DND-41 (cell line): ENCODE results near the gene GHITM.
A peak's percentile ranks its signal among the peaks of the same experiment; 100 is the strongest.

Source experiments
- ATAC-seq: fragments of 200-7000 bp; cut with Tn5 transposase; 3 replicates; pipeline ENCODE4 v1.9.1; 2021; ENCODE audit warnings: low read depth; ENCODE audit not compliant: insufficient read depth
- DNase-seq: peaks from one replicate; pipeline ENCODE4 v3.0.0-alpha.2; 2020
- H2AFZ ChIP-seq: 2 replicates; pipeline ENCODE4 v1.6.0; 2012; ENCODE audit warnings: low read depth, low read length
- H3K27ac ChIP-seq: 2 replicates; pipeline ENCODE4 v1.5.1; 2012; ENCODE audit warnings: low read length, inconsistent platforms
- H3K27me3 ChIP-seq: fragments of 200-600 bp; sonication (generic); 2 replicates; pipeline ENCODE4 v1.6.0; 2012; ENCODE audit warnings: low read length, mild to moderate bottlenecking, inconsistent platforms; ENCODE audit not compliant: insufficient read depth, poor library complexity
- H3K36me3 ChIP-seq: 2 replicates; pipeline ENCODE4 v1.5.1; 2012; ENCODE audit warnings: low read length, inconsistent platforms; ENCODE audit not compliant: insufficient read depth
- H3K4me1 ChIP-seq: 2 replicates; pipeline ENCODE4 v1.5.1; 2012; ENCODE audit warnings: mild to moderate bottlenecking, low read length; ENCODE audit not compliant: insufficient read depth
- H3K4me2 ChIP-seq: 2 replicates; pipeline ENCODE4 v1.6.0; 2012; ENCODE audit warnings: mild to moderate bottlenecking, moderate library complexity, low read length, inconsistent platforms; ENCODE audit not compliant: insufficient read depth
- H3K4me3 ChIP-seq, 2 experiments: fragments of 200-600 bp in 1 of 2; shearing (Covaris generic) in 1 of 2; 2 replicates each; pipeline ENCODE4 v1.5.1; 2012 to 2016; ENCODE audit warnings: inconsistent platforms in 2 of 2, low read length in 2 of 2, mild to moderate bottlenecking in 2 of 2, low read depth in 1 of 2, moderate library complexity in 1 of 2
- H3K79me2 ChIP-seq: 2 replicates; pipeline ENCODE4 v1.6.0; 2012; ENCODE audit warnings: low read length, inconsistent platforms; ENCODE audit not compliant: insufficient read depth
- H3K9ac ChIP-seq: 2 replicates; pipeline ENCODE4 v1.6.0; 2012; ENCODE audit warnings: low read depth, mild to moderate bottlenecking, inconsistent platforms, low read length, moderate library complexity
- H3K9me3 ChIP-seq: 2 replicates; pipeline ENCODE4 v1.5.1; 2012; ENCODE audit warnings: low read length, moderate library complexity, mild to moderate bottlenecking, inconsistent platforms; ENCODE audit not compliant: insufficient read depth, severe bottlenecking
- H4K20me1 ChIP-seq: 2 replicates; pipeline ENCODE4 v1.6.0; 2012; ENCODE audit warnings: low read length; ENCODE audit not compliant: insufficient read depth
- CTCF ChIP-seq: IDR thresholded peaks from 2 replicates; pipeline ENCODE4 v1.5.1; 2012; ENCODE audit warnings: borderline replicate concordance, low read length, moderate library complexity, mild to moderate bottlenecking; ENCODE audit not compliant: poor library complexity, severe bottlenecking; ENCODE audit errors: extremely low read depth
- EZH2 ChIP-seq: IDR thresholded peaks from 3 replicates; pipeline ENCODE4 v1.6.1; 2012; ENCODE audit warnings: borderline replicate concordance, low read depth, mild to moderate bottlenecking, moderate library complexity, low read length, inconsistent platforms; ENCODE audit not compliant: severe bottlenecking

GHITM gene

DNA sequence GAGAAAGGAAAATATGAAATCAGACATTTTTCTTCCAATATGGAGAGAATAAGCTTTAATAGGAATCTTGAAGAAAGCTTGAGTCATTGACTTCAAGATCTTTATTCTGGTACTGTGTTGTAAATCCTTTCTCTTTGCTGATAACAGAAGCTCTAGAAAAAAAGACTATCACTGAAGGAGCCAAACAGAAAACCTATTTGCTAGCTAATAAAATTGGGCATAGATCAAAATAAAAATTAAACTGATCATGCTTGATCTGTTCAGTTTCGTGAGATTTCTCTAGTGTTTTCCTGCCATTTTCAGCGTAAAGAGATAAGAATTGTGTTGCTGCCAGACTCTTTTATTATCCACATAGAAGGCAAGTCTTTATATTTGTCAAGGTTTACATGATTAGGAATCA, 1.5 kb upstream of the GHITM start:
- Histone ChIP-seq H3K79me2 (peaks cover 28% of the 10 kb centered on the region), H3K27ac (no peak overlapping the region), H3K4me3 (no peak overlapping the region), H3K4me2 (no peak overlapping the region), H2AFZ (peak overlapping the region; percentile 98), H3K9me3 (no peaks in the 10 kb centered on the region), H3K9ac (no peak overlapping the region), H3K4me1 (peaks cover 25% of the 10 kb centered on the region), H4K20me1 (no peaks in the 10 kb centered on the region; the same call in 1 of the 2 replicates), H3K36me3 (peaks cover 17% of the 10 kb centered on the region), H3K27me3 (no peaks in the 10 kb centered on the region)
- TF ChIP-seq CTCF (no peak), EZH2 (no peak)
- DNase-seq, result no peak
- no peak for ATAC-seq

DNA sequence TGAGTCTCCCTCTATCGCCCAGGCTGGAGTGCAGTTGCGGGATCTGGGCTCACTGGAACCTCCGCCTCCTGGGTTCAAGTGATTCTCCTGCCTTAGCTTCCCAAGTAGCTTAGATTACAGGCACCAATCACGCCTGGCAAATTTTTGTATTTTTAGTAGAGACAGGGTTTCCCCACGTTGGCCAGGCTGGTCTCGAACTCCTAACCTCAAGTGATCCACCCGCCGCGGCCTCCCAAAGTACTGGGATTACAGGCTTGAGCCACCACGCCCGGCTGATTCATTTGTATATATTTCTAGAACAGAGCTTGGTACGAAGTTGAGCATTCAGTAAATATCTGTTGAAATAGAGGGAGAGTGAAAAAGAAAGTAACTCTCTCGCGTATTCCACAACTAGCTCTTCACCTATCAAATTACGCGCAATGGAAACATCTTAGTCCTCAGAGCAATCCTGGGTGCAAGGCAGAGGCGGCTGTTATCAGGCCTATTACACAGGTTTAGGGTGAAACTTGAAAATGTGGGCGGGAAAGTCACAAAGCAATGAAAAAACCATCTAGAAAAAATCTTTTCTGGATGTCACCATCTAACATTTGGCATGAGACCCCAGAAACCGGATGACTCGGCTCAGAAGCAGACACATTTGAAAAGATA, 707 bp upstream of the GHITM start:
- peak overlapping the region; percentile 83 for H3K4me2 ChIP-seq
- H3K9me3 ChIP-seq, result no peaks in the 10 kb centered on the region
- peak; percentile 27 for DNase-seq
- no peaks in the 10 kb centered on the region for H3K27me3 ChIP-seq
- H3K4me3 ChIP-seq, result peak overlapping the region; percentile 75 to 100; a peak in 3 of 4 replicates
- H3K79me2 ChIP-seq, result peaks cover 28% of the 10 kb centered on the region
- TF ChIP-seq EZH2 (no peak), CTCF (no peak)
- peaks cover 25% of the 10 kb centered on the region for H3K36me3 ChIP-seq
- peaks cover 25% of the 10 kb centered on the region for H3K4me1 ChIP-seq
- no peak for ATAC-seq
- H3K9ac ChIP-seq, result peak overlapping the region; percentile 96
- no peaks in the 10 kb centered on the region; the same call in 1 of the 2 replicates for H4K20me1 ChIP-seq
- peak overlapping the region; percentile 84 for H3K27ac ChIP-seq
- peak overlapping the region; percentile 98 for H2AFZ ChIP-seq

GRCh38 chr10:84140036-84140379, 699 bp downstream of the GHITM start:
- Histone ChIP-seq H2AFZ (peak overlapping the region; percentile 96), H3K9ac (peak overlapping the region; percentile 96), H3K4me1 (peaks cover 25% of the 10 kb centered on the region), H3K9me3 (no peaks in the 10 kb centered on the region), H3K79me2 (peaks cover 28% of the 10 kb centered on the region), H3K4me3 (peak overlapping the region; percentile 75 to 100), H3K36me3 (peaks cover 39% of the 10 kb centered on the region), H3K4me2 (peak overlapping the region; percentile 91), H3K27me3 (no peaks in the 10 kb centered on the region), H4K20me1 (no peaks in the 10 kb centered on the region; the same call in 1 of the 2 replicates), H3K27ac (peak overlapping the region; percentile 94)
- TF ChIP-seq CTCF, result no peak
- TF ChIP-seq EZH2, result no peak
- no peak for ATAC-seq
- peak; percentile 8 for DNase-seq

DNA sequence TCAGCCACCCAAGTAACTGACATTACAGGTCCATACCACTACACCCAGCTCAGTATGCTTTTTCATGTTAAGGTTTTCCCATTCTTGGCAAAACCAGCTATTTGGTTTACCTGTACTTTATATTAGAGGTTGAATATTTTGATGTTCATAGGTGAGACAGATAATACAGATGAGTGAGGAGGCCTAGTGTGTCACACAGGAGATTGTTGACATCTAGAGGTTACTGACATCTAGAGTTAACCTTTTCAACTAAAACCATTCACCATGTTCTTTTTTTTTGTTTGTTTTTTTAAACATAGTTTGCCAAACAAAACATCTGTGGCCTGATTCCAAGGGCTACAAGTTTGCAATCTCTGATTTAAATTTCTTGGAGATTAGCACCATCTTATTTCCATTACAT, 8.0 kb downstream of the GHITM start:
- TF ChIP-seq CTCF (no peak), EZH2 (no peak)
- Histone ChIP-seq H4K20me1 (no peaks in the 10 kb centered on the region; the same call in 1 of the 2 replicates), H3K27ac (no peak overlapping the region), H2AFZ (no peak overlapping the region), H3K9ac (no peak overlapping the region), H3K4me3 (no peak overlapping the region), H3K27me3 (no peaks in the 10 kb centered on the region), H3K4me1 (no peaks in the 10 kb centered on the region), H3K9me3 (no peaks in the 10 kb centered on the region), H3K36me3 (peaks cover 93% of the 10 kb centered on the region), H3K4me2 (no peak overlapping the region), H3K79me2 (no peaks in the 10 kb centered on the region)
- ATAC-seq, result no peak
- DNase-seq, result no peak
